Right cardiac atrium (tissue), 5 donors: ENCODE results near the gene LRRC4B. TPM values are rescaled to one million over a fixed set of nuclear protein-coding genes. Genes with fewer than 3 reads are reported as not detected.
"Not testable (repeated sequence)": the region's sequence is repeated elsewhere in the genome, so short reads cannot be mapped to it uniquely, and the experiment has no call there.

ENCODE experiments used
- ATAC-seq, 2 donors: fragments of 200-7000 bp; cut with Tn5 transposase; one replicate each; pipeline versions ENCODE4 v1.8.0 to v1.9.1; 2020; ENCODE audit warnings: moderate library complexity in 2 of 2, mild to moderate bottlenecking in 1 of 2
- DNase-seq, 3 donors: peaks; one replicate each; pipeline ENCODE4 v3.0.0-alpha.2; 2020
- H3K27ac ChIP-seq: one replicate; pipeline ENCODE4 v1.5.1; 2013; ENCODE audit warnings: mild to moderate bottlenecking, low read length, control low read depth, moderate library complexity
- H3K27me3 ChIP-seq: one replicate; pipeline ENCODE4 v1.6.1; 2013; ENCODE audit not compliant: control insufficient read depth, insufficient read depth
- H3K4me1 ChIP-seq: one replicate; pipeline ENCODE4 v1.6.1; 2013; ENCODE audit warnings: low read length; ENCODE audit not compliant: control insufficient read depth, insufficient read depth
- H3K4me3 ChIP-seq: one replicate; pipeline ENCODE4 v1.5.1; 2013; ENCODE audit warnings: low read length, control low read depth
- H3K9me3 ChIP-seq: one replicate; pipeline ENCODE4 v1.6.1; 2013; ENCODE audit warnings: low read length; ENCODE audit not compliant: control insufficient read depth
- WGBS: extraction: QIAGEN DNeasy Blood & Tissue Kit; methylation state at CpG from one replicate; pipeline ENCODE4 v1.1.7; 2013; 5-methylcytosine and 5-hydroxymethylcytosine counted together
- intact Hi-C, 4 donors: fragments of 100-400 bp; cut with DNase I; formaldehyde crosslinking; loops; one replicate each; pipeline versions ENCODE4 v1.11.0 to v1.14.0; 2022 to 2023
- polyA plus RNA-seq: library from polyadenylated mRNA; stranded (reverse); fragments of 200-250 nt; gene quantifications from one replicate; pipeline ENCODE4 v1.2.3, GENCODE V29; 2013
- total RNA-seq, 4 donors: library from RNA; stranded (reverse); fragmentation: NEBNext Ultra II Directional; extraction: Animal tissue kit (Norgen Biotek cat#: 25700); gene quantifications; one replicate each; pipeline ENCODE4 v1.2.1, GENCODE V29; 2021
- donor health status: healthy with polysubstance abuse.
- donor health status: DM: no; HTN: yes; CAD: no.
- donor health status: DM: no; HTN: no; CAD: no.
- donor health status: DM: no; HTN: yes; CAD: no; lungs with severe emphysema.
- donor health status: DM: yes; HTN: yes; CAD: no.

Gene LRRC4B
- total and polyA plus RNA-seq, 5 donors = 1.2 to 3.2 (median 1.8) TPM

- WGBS = 81% methylated on average over 11 of the region's 11 CpGs
- Histone ChIP-seq H3K27ac (no peak overlapping the region), H3K4me1 (no peaks in the 10 kb centered on the region), H3K27me3 (no peaks in the 10 kb centered on the region), H3K9me3 (no peaks in the 10 kb centered on the region), H3K4me3 (no peak overlapping the region)
- DNase-seq = no peak
- ATAC-seq = no peak
- intact Hi-C loops = loop anchor here in 3 of 4 donors (5.0 kb wide), 1 partner anchor 247 kb away; no protein-coding TSS in a partner anchor
Observed at GRCh38 chr19:50535672-50536187, 32.5 kb downstream of the LRRC4B start.

DNA sequence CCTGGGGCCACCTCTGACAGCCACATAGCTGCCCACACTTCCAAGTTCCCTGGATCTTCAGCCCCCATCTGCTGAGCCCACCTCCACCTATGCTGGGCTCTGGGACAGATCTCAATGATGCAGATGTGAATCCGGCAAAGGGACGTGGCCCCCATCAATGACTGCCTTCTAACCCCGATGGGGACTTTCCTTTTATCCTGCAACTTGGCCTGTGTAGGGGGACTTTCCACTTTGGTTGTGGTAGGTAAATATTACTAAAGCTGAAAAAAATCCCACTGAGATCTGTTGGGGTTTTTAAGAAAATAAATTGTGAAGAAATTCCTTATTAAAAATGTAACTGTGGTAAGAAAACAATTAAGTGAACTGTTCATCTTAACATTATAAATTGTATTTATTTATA, 33.8 kb downstream of the LRRC4B start:
- H3K4me3 ChIP-seq = no peak overlapping the region
- 97% methylated on average over 3 of the region's 3 CpGs for WGBS
- no peak overlapping the region for H3K27ac ChIP-seq
- intact Hi-C loops = no loop called here
- no peak for DNase-seq
- H3K27me3 ChIP-seq = no peaks in the 10 kb centered on the region
- no peaks in the 10 kb centered on the region for H3K9me3 ChIP-seq
- no peak for ATAC-seq
- no peaks in the 10 kb centered on the region for H3K4me1 ChIP-seq

- no peak for ATAC-seq
- H3K27me3 ChIP-seq = no peaks in the 10 kb centered on the region
- no peaks in the 10 kb centered on the region for H3K4me1 ChIP-seq
- no peaks in the 10 kb centered on the region for H3K9me3 ChIP-seq
- intact Hi-C loops = no loop called here
- WGBS = 92% methylated on average over 4 of the region's 4 CpGs
- no peak for DNase-seq
- H3K4me3 ChIP-seq = no peak overlapping the region
- H3K27ac ChIP-seq = no peak overlapping the region
Observed at GRCh38 chr19:50532952-50533351, 35.3 kb downstream of the LRRC4B start.

GRCh38 chr19:50531171-50531612, 37.0 kb downstream of the LRRC4B start:
- H3K27ac ChIP-seq = no peak overlapping the region
- H3K4me3 ChIP-seq = no peak overlapping the region
- WGBS = 81% methylated on average over 14 of the region's 14 CpGs
- ATAC-seq = no peak
- no peaks in the 10 kb centered on the region for H3K27me3 ChIP-seq
- no peaks in the 10 kb centered on the region for H3K4me1 ChIP-seq
- DNase-seq = no peak
- intact Hi-C loops = no loop called here
- no peaks in the 10 kb centered on the region for H3K9me3 ChIP-seq

DNA sequence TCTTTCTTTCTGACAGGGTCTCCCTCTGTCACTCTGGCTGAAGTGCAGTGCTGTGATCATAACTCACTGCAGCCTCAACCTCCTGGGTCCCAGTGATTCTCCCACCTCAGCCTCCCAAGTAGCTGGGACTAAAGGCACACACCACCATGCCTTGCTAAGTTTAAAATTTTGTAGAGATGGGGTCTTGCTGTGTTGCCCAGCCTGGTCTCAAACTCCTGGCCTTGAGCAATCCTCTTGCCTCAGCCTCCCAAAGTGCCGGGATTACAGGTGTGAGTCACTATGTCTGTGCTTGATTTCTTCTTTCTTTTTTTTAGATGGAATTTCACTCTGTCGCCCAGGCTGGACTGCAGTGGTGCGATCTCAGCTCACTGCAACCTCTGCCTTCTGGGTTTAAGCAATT, 40.2 kb downstream of the LRRC4B start:
- H3K27ac ChIP-seq, H3K4me3 ChIP-seq, ATAC-seq, DNase-seq, H3K4me1 ChIP-seq, H3K27me3 ChIP-seq, H3K9me3 ChIP-seq, intact Hi-C loops: not testable (repeated sequence)
- 95% methylated on average over 3 of the region's 3 CpGs for WGBS

DNA sequence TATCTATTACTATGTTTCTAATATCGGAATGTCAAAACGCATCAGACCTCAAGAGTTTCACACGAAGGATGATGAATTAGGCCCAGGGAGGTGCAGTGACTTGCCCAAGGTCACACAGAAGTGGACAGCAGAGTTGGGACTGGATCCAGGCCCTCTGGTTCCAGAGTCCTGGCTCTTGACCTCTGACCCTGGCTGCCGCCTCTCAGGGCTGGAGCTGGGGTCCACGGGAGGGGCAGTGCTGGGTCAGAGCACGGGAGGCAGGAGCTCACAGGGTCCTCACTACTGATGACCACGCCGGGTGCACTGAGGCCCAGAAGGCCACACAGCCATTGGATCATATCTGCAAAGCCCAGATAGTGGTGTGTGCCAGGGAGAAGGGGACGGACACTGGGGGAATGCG, 45.4 kb downstream of the LRRC4B start:
- WGBS = 90% methylated on average over 10 of the region's 10 CpGs
- ATAC-seq = no peak
- Histone ChIP-seq H3K4me1 (no peaks in the 10 kb centered on the region), H3K4me3 (no peak overlapping the region), H3K27ac (no peak overlapping the region), H3K9me3 (no peaks in the 10 kb centered on the region), H3K27me3 (no peaks in the 10 kb centered on the region)
- DNase-seq = no peak
- intact Hi-C loops = no loop called here

- H3K4me1 ChIP-seq = no peaks in the 10 kb centered on the region
- WGBS = 89% methylated on average over 17 of the region's 17 CpGs
- intact Hi-C loops = no loop called here
- H3K27me3 ChIP-seq = no peaks in the 10 kb centered on the region
- no peak overlapping the region for H3K27ac ChIP-seq
- no peak for ATAC-seq
- no peaks in the 10 kb centered on the region for H3K9me3 ChIP-seq
- no peak overlapping the region for H3K4me3 ChIP-seq
- no peak for DNase-seq
Observed at GRCh38 chr19:50520822-50521465, 47.3 kb downstream of the LRRC4B start.

GRCh38 chr19:50519006-50519575, 49.1 kb downstream of the LRRC4B start:
- Histone ChIP-seq H3K9me3 (no peaks in the 10 kb centered on the region), H3K27me3 (no peaks in the 10 kb centered on the region), H3K4me3 (no peak overlapping the region), H3K27ac (no peak overlapping the region), H3K4me1 (no peaks in the 10 kb centered on the region)
- intact Hi-C loops = no loop called here
- no peak for ATAC-seq
- 97% methylated on average over 40 of the region's 40 CpGs for WGBS
- DNase-seq = peak in 1 of 3 donors; percentile 46

DNA sequence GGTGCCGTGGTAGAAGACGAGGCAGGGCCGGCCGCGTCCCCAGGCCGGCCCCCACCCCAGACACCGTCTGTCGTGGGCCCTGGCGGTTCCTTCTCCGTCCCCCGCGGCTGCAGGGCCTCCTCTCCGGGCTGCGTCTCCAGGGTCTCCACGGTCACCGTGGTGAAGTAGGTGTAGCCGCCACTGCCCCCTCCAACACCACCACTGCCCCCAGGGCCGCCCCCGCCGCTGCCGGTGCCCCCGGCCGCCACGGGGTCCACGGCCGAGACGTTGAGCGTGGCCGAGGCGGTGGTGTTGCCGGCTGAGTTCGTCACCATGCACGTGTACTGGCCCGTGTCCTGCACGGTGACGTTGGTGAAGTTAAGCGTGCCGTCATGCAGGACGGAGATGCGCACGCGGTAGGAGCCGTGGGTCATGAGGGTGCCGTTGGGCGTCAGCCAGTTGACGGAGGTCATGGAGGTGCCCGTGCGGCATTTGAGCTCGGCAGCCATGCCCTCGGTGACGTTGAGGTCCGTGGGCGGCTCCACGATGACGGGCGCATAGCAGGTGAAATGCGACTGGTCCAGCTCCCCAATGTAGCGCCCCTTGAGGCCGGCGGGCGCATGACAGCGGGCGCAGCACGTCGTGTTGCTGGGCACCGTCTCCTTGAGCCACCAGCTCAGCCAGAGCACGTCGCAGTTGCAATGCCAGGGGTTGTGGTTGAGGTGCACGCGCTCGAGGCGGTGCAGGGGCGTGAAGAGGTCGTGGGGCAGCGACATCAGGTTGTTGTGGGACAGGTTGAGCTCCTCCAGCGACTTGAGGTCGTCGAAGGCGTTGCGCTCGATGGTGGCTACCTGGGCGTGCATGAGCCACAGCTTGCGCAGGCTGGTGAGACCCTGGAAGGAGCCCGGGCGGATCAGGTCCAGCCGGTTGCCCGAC, 49.9 kb downstream of the LRRC4B start:
- no peaks in the 10 kb centered on the region for H3K27me3 ChIP-seq
- no peak overlapping the region for H3K27ac ChIP-seq
- no peak overlapping the region for H3K4me3 ChIP-seq
- WGBS = 97% methylated on average over 87 of the region's 87 CpGs
- H3K4me1 ChIP-seq = no peaks in the 10 kb centered on the region
- DNase-seq (peak in 1 of 3 donors; percentile 53), ATAC-seq (no peak)
- H3K9me3 ChIP-seq = no peaks in the 10 kb centered on the region
- intact Hi-C loops = no loop called here

GRCh38 chr19:50517704-50518075, 50.5 kb downstream of the LRRC4B start:
- no peaks in the 10 kb centered on the region for H3K9me3 ChIP-seq
- ATAC-seq = no peak
- DNase-seq = peak in 1 of 3 donors; percentile 50
- intact Hi-C loops = no loop called here
- H3K4me3 ChIP-seq = no peak overlapping the region
- no peaks in the 10 kb centered on the region for H3K4me1 ChIP-seq
- WGBS = 97% methylated on average over 37 of the region's 37 CpGs
- H3K27me3 ChIP-seq = no peaks in the 10 kb centered on the region
- H3K27ac ChIP-seq = no peak overlapping the region
